ENCODE data around the gene HDGFL2.

HDGFL2 gene

DNA sequence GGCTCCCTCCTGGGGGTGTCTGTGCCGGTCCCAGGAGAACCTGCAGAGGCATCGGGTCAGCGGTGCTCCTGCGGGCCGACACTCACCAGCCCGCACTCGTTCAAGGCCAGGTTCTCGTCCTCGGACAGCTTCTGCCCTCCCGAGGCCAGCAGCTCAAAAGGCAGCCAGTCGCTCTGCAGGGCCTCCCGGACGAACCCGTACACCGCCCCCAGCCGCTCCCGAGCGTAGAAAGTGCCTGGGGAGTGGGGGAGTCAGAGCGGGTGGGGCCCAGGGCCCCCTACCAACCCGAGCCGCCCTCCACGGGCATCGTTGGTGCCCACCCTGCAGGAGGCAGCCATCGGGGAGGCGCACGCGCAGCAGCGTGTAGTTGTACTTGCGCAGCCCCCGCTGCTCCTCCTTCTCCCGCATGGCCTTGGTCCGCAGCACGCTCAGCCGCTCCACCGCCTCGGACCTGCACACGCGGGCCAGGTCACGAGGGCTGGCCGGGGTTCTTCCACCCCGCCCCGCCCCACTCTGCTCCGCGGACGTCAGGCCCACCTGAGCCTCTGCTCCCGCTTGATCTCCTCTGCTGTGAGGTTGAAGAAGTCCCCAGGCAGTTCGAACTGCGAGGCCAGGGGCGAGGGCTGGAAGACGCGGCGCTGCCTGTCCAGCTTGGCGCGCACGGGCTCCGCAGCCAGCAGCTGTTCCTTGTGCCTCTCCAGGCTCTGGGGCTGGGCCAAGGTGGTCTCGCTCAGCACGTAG lies 26.0 kb upstream of the HDGFL2 start:
- no peak for DNase-seq

- no peak for DNase-seq
Measured at GRCh38 chr19:4446704-4447200, 25.3 kb upstream of the HDGFL2 start.

- no peak for DNase-seq
Measured at GRCh38 chr19:4447327-4448146, 24.6 kb upstream of the HDGFL2 start.

- DNase-seq, result no peak
Measured at GRCh38 chr19:4448147-4448985, 23.7 kb upstream of the HDGFL2 start.

DNA sequence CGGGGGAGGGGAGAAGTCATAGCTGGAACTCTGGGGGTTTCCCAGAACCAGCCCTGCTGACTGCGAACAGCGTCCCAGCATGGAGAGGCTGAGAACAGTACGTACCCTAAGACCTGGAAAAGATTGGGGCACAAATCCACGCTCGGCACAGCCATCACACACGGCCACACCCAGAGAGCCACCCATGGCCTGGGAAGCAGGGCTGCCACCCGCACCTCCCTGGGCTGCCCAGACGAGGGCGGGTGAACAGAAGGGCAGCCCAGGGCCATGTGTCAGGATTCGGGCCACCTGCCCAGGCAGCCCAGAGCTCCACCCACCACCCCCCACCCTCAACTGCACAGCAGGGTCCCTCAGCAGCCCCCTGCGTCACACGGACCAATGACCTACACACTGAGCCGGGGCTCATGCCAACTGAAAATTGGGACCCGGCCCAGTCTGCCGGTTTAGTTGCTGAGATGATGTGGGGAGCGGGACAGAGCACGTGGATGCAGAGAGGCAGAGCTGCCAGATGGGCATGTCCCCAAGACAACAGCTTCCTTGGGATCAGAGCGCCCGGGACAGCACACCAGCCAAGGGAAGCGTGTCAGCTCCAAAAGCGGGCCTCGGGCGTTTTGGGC lies 23.0 kb upstream of the HDGFL2 start:
- no peak for DNase-seq

DNA sequence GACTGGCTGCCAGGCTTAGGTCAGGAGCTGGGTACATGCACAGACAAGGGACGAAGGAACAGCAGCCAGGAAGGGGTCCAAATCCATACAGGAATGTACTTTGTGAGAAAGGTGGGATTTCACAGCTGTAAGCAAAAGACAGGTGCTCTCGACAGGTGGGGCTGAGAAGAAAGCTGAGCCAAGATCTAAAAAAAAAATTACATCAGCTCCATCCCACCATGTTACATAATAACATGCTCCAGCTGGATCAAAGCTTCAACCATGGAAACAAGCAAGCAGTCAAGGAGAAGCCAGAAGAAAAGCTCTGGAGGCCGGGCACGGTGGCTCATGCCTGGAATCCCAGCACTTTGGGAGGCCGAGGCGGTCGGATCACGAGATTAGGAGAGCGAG lies 22.5 kb upstream of the HDGFL2 start:
- no peak for DNase-seq

DNA sequence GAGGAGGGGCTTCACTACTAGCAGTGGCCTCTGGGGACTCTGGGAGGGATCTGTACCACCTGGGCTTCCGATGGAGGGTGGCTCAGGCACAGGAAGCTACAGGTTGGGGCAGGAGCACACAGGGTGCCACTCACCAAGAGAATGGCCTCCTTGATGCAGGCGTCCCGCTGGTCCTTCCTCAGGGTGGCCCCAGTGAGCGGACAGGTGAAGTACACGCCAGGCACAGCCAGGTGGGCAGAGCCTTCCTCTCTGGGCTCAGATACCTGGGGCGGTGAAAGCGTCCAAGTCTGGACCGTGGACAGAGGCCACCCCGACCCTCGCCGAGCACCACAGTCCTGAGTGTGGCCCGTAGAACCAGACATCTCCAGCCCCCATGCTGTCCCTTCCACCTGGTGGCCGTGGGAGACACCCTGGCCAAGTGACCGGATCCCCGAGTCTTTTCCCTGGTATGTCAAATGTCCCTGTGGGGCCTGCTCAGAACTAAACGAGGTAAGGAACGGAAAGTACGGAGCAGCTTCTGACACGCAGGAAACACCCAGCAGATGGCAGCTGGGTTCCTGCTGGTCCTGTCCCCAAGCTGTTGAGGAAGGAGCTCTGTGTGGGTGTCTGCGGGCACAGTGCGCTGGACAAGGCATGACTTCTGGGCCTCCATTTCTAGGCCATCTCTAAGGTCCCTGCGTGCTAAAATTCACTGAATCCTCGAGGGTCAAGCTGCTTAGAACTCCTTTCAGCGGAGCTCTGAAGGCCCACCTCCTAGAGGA lies 19.7 kb upstream of the HDGFL2 start:
- DNase-seq, result no peak

- DNase-seq, result no peak
Measured at GRCh38 chr19:4453232-4454179, 18.6 kb upstream of the HDGFL2 start.

DNA sequence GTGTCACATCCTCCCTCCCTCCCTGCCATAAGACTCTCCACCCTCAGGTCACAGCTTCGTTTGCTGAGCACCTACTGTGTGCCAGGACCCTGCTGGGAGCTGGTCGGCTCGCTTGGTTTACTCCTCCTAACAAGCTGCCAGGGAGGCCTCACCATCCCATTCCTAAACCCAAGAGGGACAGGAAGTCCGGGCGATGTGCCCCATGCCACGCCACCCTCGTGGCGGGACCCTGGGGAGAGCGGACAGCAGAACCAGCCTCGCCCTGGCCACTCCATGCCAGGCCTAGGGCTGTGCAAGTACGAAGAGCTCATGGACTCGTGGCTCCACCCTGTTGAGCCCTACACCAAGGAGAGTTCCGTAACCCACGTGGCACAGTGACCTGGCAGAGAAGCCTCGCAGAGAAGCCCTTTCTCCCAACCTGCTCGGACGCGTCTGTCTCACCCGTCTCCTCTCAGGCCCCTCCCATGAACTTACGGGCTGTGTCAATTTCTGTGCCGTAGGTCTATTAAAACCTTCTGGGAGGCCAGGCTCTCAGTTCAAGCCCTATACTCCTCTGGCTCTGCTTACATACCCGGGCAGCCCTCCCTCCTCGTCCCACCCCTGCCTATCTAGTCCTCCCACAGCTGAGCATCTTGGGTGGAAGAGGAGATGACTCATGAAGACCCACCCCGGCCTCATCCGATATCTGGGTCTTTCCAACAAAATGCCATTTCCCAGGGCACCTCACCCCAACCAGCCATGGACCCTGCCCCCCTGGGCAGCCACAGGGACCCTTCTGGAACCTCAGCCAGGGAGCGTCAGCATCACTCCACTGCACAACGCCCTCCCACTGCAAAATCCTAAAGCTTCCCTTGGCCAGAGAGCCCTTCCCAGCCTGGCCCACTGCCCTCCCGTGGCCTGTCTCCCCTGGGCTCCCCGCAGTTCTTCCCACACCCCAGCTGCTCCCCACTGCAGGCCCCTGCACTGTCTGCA lies 17.1 kb upstream of the HDGFL2 start:
- DNase-seq, result no peak

DNA sequence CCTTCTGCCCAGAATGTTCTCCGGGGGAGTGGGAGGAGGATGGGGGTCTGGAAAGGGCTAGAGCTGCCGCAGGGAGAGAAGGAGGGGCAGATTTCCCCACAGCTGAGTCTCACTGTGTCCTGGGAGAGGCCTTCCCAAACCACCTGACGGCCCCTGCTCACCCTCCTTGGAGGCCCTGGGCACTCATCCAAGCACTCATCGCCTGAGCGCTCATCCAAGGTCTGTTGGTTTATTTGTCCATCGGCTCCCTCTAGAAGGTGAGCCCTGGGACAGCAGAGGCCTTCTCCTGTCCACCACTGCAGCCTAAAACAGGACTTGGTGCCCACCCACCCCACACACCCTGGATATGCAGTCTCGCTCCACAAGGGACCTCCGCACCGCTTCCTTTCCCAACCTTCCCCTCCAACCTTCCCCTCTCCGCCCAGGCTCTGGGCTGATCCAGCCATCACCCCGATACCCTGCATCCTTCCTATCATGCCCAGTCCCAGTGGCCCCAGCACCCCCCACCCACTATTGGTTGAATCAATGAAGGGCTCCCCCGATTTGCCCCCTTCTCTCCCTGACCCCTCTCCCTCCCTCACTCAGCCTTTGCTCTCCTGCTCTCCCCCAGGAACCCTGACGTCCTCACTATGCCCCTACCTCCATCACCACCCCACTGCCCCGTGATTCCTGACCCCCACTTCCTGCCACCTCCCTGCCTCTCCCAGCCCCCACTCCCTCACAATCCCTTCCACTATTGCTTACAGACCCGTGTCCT lies 16.2 kb upstream of the HDGFL2 start:
- DNase-seq, result peak; percentile 52

GRCh38 chr19:4456476-4456842 lies 15.6 kb upstream of the HDGFL2 start:
- no peak for DNase-seq

DNA sequence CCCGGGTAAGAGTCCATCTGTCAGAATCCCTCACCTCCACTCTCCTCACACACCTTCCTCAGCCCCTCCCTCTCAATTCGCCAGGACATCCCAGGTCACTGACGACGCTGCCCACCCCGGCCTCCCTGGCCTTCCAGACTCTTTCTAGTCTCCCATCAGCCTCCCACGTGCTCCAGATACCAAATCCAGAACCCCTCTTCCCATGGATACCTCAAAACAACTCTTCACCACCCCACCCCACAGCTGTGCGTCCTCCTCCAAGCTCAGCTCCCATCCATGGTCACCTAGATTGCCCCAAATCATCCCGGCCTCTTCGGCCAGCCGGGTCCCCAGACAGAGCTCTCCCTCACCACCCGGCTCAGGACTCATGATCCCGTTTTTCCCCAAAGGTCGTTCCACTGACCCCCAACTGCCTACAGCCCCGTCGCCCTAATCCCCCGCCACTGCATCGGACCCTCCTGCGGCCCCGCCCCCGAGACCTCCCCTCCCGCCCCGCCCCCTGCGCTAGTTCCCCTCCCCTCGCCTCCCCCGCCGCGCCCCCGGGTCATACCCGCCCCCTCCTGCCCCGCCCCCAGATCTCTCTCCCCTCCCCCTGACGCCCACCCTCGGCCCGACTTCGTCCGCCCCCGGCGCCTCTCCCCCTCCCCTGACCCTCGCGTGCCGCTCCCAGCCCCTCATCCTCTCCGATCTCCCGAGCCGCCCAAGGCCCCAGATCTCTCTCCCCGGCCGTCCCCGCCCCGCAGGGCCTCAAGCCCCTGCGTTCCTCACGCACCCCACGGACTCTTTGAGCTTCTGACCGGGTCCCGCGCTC lies 15.0 kb upstream of the HDGFL2 start:
- DNase-seq, result no peak

DNA sequence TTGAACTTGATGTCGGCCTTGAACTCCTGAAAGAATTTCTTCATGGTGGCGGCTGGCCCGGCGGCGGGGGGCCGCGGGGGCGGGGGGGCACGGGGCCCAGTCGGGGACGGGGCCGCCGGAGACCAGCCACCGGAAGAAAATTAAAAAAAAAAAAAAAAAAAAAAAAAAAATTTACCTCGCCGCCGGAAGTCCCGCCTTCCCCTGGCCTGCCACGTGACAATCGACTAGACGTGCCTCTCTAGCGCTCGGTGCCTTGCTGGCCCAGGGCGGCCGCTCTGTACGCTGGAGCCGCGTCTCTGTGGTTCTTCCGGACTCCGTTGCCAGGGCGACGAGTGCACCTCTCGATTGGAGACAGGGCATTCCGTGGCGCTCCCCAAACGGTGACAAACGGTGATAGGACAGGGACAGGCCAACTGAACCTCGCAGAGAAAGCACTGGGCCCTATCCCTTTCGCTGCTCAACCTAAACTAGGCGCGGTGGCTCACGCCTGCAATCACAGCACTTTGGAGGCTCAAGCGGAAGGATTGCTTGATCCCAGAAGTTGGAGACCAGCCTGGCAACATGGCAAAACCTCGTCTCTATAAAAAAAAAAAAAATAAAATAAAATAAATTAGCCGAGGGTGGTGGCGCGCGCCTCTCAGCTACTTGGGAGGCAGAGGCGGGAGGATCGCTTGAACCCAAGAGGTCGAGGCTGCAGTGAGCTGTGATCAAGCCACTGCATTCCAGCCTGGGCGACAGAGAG lies 14.3 kb upstream of the HDGFL2 start, which contains the start of gene UBXN6:
UBXN6 (minus strand) TSS at position 141 of the 742 bp plus-strand sequence; CDS start at position 44, 97 bp downstream.
- DNase-seq, result peak; percentile 97

- no peak for DNase-seq
Measured at GRCh38 chr19:4464815-4465581, 7.1 kb upstream of the HDGFL2 start.

- no peak for DNase-seq
Measured at GRCh38 chr19:4467835-4468234, 4.3 kb upstream of the HDGFL2 start.

Measured in NCI-H2107 (cell line).